Measurements from ENCODE around the gene MAN2B2. TPM values are rescaled to one million over a fixed set of nuclear protein-coding genes. Genes with fewer than 3 reads are reported as not detected.
"Not testable (repeated sequence)": the region's sequence is repeated elsewhere in the genome, so short reads cannot be mapped to it uniquely, and the experiment has no call there.

The MAN2B2 gene
- total RNA-seq, 1 donor from 2014 or later: 4.2 TPM

- not testable (repeated sequence) for H3K27ac ChIP-seq (ENCODE audit: low read depth, low read length); H3K9me3 ChIP-seq (ENCODE audit: control insufficient read depth in 3 of 3, low read length in 3 of 3); H3K27me3 ChIP-seq (ENCODE audit: control insufficient read depth in 3 of 3, insufficient read depth in 3 of 3, low read length in 3 of 3)
- peak overlapping the region in 2 of 3 donors; percentile 76 to 77 for H3K4me3 ChIP-seq (ENCODE audit: low read length in 3 of 3)
- H3K4me1 ChIP-seq (ENCODE audit: control insufficient read depth in 3 of 3, insufficient read depth in 3 of 3, low read length in 3 of 3): peaks cover 28 to 31% (median 28%) of the 10 kb centered on the region in 3 donors
- peaks cover 0 to 12% (median 9%) of the 10 kb centered on the region in 3 donors for H3K36me3 ChIP-seq (ENCODE audit: control insufficient read depth in 3 of 3, insufficient read depth in 3 of 3, low read length in 3 of 3)
- H3K9ac ChIP-seq (ENCODE audit: low read depth in 1 of 3, low read length in 3 of 3): peak overlapping the region in 1 of 3 donors; percentile 89
Observed at GRCh38 chr4:6672541-6673190, 97.7 kb downstream of the MAN2B2 start.

Other genes with a start within 250 kb of the MAN2B2 start
- not detected for gene PPP2R2C, start 102.6 kb upstream of the MAN2B2 start, total RNA-seq
- gene MRFAP1, start 65.5 kb downstream of the MAN2B2 start, total RNA-seq: 83.0 TPM
- gene S100P, start 118.7 kb downstream of the MAN2B2 start, total RNA-seq: 0.52 TPM
- 32.9 TPM for gene MRFAP1L1, start 134.7 kb downstream of the MAN2B2 start, total RNA-seq
- gene BLOC1S4, start 141.0 kb downstream of the MAN2B2 start, total RNA-seq: 6.3 TPM
- gene KIAA0232, start 207.5 kb downstream of the MAN2B2 start, total RNA-seq: 12.5 TPM